ENCODE results near the gene GRAMD2A. TPM values are rescaled to one million over a fixed set of nuclear protein-coding genes. Genes with fewer than 3 reads are reported as not detected.

The GRAMD2A gene
- total and polyA plus RNA-seq, 10 of the 15 experiments (the other 5 are each of a cell fraction or from before 2014, with no cell fraction given), result 0.02 to 0.35 TPM; not detected in 8

- TF ChIP-seq E2F8 (IDR thresholded peaks at IDR 0.05; ENCODE audit: low read depth, partially characterized antibody) (no peak), SMC3 (IDR thresholded peaks at IDR 0.05; ENCODE audit: borderline replicate concordance, low read length) (peak; percentile 93), ZNF24 (IDR thresholded peaks at IDR 0.05) (no peak; the same call in 1 of the 2 replicates), STAT3 (IDR thresholded peaks at IDR 0.05; ENCODE audit: low read depth, low read length) (no peak), EZH2 (IDR thresholded peaks at IDR 0.05; ENCODE audit: borderline replicate concordance, control insufficient read depth, low read depth, low read length) (no peak), ESRRA (IDR thresholded peaks at IDR 0.05; ENCODE audit: low read length) (no peak), STAT1 (conservative IDR thresholded peaks at IDR 0.05) (no peak; the same call in 1 of the 2 replicates), IKZF1 (conservative IDR thresholded peaks at IDR 0.05) (peak; percentile 36; the same call in 1 of the 2 replicates), USF2 (IDR thresholded peaks at IDR 0.05; ENCODE audit: borderline replicate concordance, low read depth, low read length) (no peak), NR2F1 (conservative IDR thresholded peaks at IDR 0.05) (no peak), SREBF2 (IDR thresholded peaks at IDR 0.05; ENCODE audit: low read length) (no peak), SREBF1 (IDR thresholded peaks at IDR 0.05; ENCODE audit: low read length) (no peak), ZNF217 (IDR thresholded peaks at IDR 0.05) (no peak), POLR2AphosphoS5 (IDR thresholded peaks at IDR 0.05; ENCODE audit: low read length) (no peak), BMI1 (IDR thresholded peaks at IDR 0.05; ENCODE audit: borderline replicate concordance) (no peak), ZBTB40 (IDR thresholded peaks at IDR 0.05; ENCODE audit: borderline replicate concordance) (no peak)
- TF ChIP-seq, protein P1, sequence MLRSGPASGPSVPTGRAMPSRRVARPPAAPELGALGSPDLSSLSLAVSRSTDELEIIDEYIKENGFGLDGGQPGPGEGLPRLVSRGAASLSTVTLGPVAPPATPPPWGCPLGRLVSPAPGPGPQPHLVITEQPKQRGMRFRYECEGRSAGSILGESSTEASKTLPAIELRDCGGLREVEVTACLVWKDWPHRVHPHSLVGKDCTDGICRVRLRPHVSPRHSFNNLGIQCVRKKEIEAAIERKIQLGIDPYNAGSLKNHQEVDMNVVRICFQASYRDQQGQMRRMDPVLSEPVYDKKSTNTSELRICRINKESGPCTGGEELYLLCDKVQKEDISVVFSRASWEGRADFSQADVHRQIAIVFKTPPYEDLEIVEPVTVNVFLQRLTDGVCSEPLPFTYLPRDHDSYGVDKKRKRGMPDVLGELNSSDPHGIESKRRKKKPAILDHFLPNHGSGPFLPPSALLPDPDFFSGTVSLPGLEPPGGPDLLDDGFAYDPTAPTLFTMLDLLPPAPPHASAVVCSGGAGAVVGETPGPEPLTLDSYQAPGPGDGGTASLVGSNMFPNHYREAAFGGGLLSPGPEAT (IDR thresholded peaks at IDR 0.05; ENCODE audit: low read depth), result 0 out of 2 replicates have a peak, but pooled peaks have one; percentile 38
- TF ChIP-seq, protein P2, sequence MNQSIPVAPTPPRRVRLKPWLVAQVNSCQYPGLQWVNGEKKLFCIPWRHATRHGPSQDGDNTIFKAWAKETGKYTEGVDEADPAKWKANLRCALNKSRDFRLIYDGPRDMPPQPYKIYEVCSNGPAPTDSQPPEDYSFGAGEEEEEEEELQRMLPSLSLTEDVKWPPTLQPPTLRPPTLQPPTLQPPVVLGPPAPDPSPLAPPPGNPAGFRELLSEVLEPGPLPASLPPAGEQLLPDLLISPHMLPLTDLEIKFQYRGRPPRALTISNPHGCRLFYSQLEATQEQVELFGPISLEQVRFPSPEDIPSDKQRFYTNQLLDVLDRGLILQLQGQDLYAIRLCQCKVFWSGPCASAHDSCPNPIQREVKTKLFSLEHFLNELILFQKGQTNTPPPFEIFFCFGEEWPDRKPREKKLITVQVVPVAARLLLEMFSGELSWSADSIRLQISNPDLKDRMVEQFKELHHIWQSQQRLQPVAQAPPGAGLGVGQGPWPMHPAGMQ (IDR thresholded peaks at IDR 0.05; ENCODE audit: borderline replicate concordance), result no peak
These were observed 41.7 kb downstream of the GRAMD2A start (continued) for GRCh38 chr15:72155635-72156616.
